Activated naive CD4-positive, alpha-beta T cell treated with anti-CD3 and anti-CD28 coated beads for 36 hours (primary cell): ENCODE measurements around the gene RPGRIP1L. TPM values are rescaled to one million over a fixed set of nuclear protein-coding genes. Genes with fewer than 3 reads are reported as not detected.

Source experiments
- CTCF ChIA-PET: fragments of 350-600 bp; sonication (Branson Sonifier 250); formaldehyde crosslinking; loops from one replicate; lab custom pipeline; 2021; ENCODE audit warnings: antibody characterized with exemption; lab: Charles Lee
- DNase-seq: peaks from one replicate; pipeline ENCODE4 v3.0.0-alpha.2; 2020
- H3K27ac Mint-ChIP-seq: one replicate; pipeline ENCODE4 v1.8.0; 2021; ENCODE audit warnings: mild to moderate bottlenecking, mixed read lengths
- H3K27me3 Mint-ChIP-seq: one replicate; pipeline ENCODE4 v1.8.0; 2021; ENCODE audit warnings: low read depth, mixed read lengths
- H3K36me3 Mint-ChIP-seq: one replicate; pipeline ENCODE4 v1.8.0; 2021; ENCODE audit warnings: low read depth, mixed read lengths
- H3K4me1 Mint-ChIP-seq: one replicate; pipeline ENCODE4 v1.8.0; 2021; ENCODE audit warnings: low read depth, mixed read lengths
- H3K4me3 Mint-ChIP-seq: one replicate; pipeline ENCODE4 v1.8.0; 2021; ENCODE audit warnings: mild to moderate bottlenecking, moderate library complexity, mixed read lengths
- H3K9me3 Mint-ChIP-seq: one replicate; pipeline ENCODE4 v1.8.0; 2021; ENCODE audit warnings: mixed read lengths
- intact Hi-C: fragments of 100-400 bp; cut with micrococcal nuclease; formaldehyde crosslinking; loops from one replicate; pipeline ENCODE4 v1.15.1; 2023
- total RNA-seq, 2 experiments: library from RNA; stranded (reverse); gene quantifications; one replicate each; pipeline ENCODE4 v1.2.3, GENCODE V29; 2021

Gene RPGRIP1L
- total RNA-seq, 2 experiments from 2014 or later: 4.3 to 5.2 TPM

DNA sequence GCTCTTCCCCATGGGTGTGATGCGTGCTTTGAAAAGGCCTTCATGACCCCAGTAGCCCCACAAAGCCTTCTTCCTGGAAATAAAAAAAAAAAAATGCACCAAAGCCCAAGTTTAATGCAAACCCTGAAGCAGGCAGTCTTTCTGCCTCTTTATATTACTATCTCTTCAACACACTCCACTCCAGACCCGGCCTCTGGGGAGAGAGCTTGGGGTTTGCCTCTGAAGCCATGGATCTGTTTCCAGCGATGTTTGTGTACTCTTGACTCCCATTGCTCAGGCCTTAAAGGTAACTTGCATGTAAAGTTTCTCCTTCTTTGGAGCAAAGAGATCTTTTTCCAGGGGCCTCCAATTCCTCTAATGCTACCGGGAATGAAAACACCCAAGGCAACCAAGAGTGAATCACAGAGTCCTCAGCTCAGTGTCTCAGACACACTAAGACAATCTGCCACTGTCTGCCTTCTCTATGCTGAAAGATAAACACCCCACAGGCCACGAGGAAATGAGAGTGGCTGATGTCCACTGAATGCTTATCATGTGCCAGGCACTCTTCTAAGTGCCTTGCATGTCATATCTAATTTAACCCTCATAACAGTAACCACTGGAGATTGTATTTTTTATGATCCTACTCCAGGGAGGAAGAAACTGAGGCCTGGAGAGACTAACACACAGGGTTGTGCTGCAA lies 144.2 kb downstream of the RPGRIP1L start:
- Mint-ChIP-seq H3K9me3 (no peaks in the 10 kb centered on the region), H3K4me1 (no peaks in the 10 kb centered on the region)

GRCh38 chr16:53558710-53559109 lies 144.9 kb downstream of the RPGRIP1L start:
- Mint-ChIP-seq H3K36me3 (no peaks in the 10 kb centered on the region), H3K4me1 (no peaks in the 10 kb centered on the region), H3K27ac (no peak overlapping the region), H3K9me3 (no peaks in the 10 kb centered on the region), H3K4me3 (no peak overlapping the region), H3K27me3 (no peaks in the 10 kb centered on the region)
- CTCF ChIA-PET: interaction anchor here (1.3 to 1.7 kb wide), 2 partner anchors 9 to 185 kb away, joined by 3 to 5 read pairs; no protein-coding TSS in a partner anchor
- intact Hi-C loops: no loop called here
- no peak for DNase-seq

More for the DNA sequence above, 144.2 kb downstream of the RPGRIP1L start:
- Mint-ChIP-seq H3K27me3 (no peaks in the 10 kb centered on the region), H3K36me3 (no peaks in the 10 kb centered on the region), H3K27ac (no peak overlapping the region), H3K4me3 (no peak overlapping the region)
- intact Hi-C loops: no loop called here
- DNase-seq: no peak
- CTCF ChIA-PET: interaction anchor here (0.6 to 1.7 kb wide), 3 partner anchors 10 to 857 kb away, joined by 3 to 5 read pairs (median 3); no protein-coding TSS in a partner anchor

GRCh38 chr16:53556521-53556920 lies 147.1 kb downstream of the RPGRIP1L start:
- H3K4me1 Mint-ChIP-seq: no peaks in the 10 kb centered on the region
- no peak for DNase-seq
- intact Hi-C loops: no loop called here
- no peak overlapping the region for H3K4me3 Mint-ChIP-seq
- H3K27ac Mint-ChIP-seq: no peak overlapping the region
- no peaks in the 10 kb centered on the region for H3K36me3 Mint-ChIP-seq
- CTCF ChIA-PET: no interaction called here
- H3K9me3 Mint-ChIP-seq: no peaks in the 10 kb centered on the region
- peaks cover 2% of the 10 kb centered on the region for H3K27me3 Mint-ChIP-seq

- DNase-seq: peak; percentile 72
- H3K36me3 Mint-ChIP-seq: no peaks in the 10 kb centered on the region
- H3K27me3 Mint-ChIP-seq: peaks cover 38% of the 10 kb centered on the region
- CTCF ChIA-PET: interaction anchor here (0.5 to 1.8 kb wide), 18 partner anchors 9 to 1833 kb away, joined by 3 to 6 read pairs (median 3); no protein-coding TSS in a partner anchor
- intact Hi-C loops: loop anchor here (2.0 to 5.0 kb wide), 6 partner anchors 38 to 1707 kb away; no protein-coding TSS in a partner anchor
- H3K4me3 Mint-ChIP-seq: no peak overlapping the region
- H3K4me1 Mint-ChIP-seq: peaks cover 22% of the 10 kb centered on the region
- no peak overlapping the region for H3K27ac Mint-ChIP-seq
- H3K9me3 Mint-ChIP-seq: no peaks in the 10 kb centered on the region
Measured at GRCh38 chr16:53549970-53550690, 153.5 kb downstream of the RPGRIP1L start.

Other genes with a start within 250 kb of the RPGRIP1L start
- 10 to 100 TPM; 26.1 to 27.3 TPM for gene AKTIP, start 200.7 kb downstream of the RPGRIP1L start, total RNA-seq
- gene FTO, start 297 bp upstream of the RPGRIP1L start, total RNA-seq: 10 to 100 TPM; 60.2 to 63.9 TPM